Thoracic aorta (tissue), 2 donors: ENCODE results near the gene DHRS3. TPM values are rescaled to one million over a fixed set of nuclear protein-coding genes. Genes with fewer than 3 reads are reported as not detected.

Experiments used
- ATAC-seq: fragments of 150-250 bp; one replicate; pipeline ENCODE4 v1.8.0; 2017; ENCODE audit warnings: low read depth; ENCODE audit not compliant: insufficient number of reproducible peaks, low FRiP score
- DNase-seq: peaks from one replicate; pipeline ENCODE4 v3.0.0-alpha.2; 2020; ENCODE audit warnings: low spot score
- H3K27ac ChIP-seq, 2 donors: fragments of 200-600 bp; sonication (generic); 1 replicate in 1 of 2; 2 replicates in 1 of 2; pipeline ENCODE4 v1.5.1; 2016; ENCODE audit warnings: mild to moderate bottlenecking in 2 of 2, moderate library complexity in 2 of 2
- H3K27me3 ChIP-seq: fragments of 200-600 bp; sonication (generic); replicated peaks from 2 replicates; pipeline ENCODE4 v1.6.0; 2016; ENCODE audit warnings: mild to moderate bottlenecking; ENCODE audit not compliant: insufficient read depth
- H3K36me3 ChIP-seq: fragments of 200-600 bp; sonication (generic); one replicate; pipeline ENCODE4 v1.5.1; 2016
- H3K4me1 ChIP-seq, 2 donors: fragments of 200-600 bp; sonication (generic); 1 replicate in 1 of 2; 2 replicates in 1 of 2; pipeline versions ENCODE4 v1.5.1 to v1.6.0; 2016; ENCODE audit warnings: low read depth in 2 of 2, mild to moderate bottlenecking in 1 of 2; ENCODE audit not compliant: control insufficient read depth in 1 of 2
- H3K4me3 ChIP-seq: fragments of 200-600 bp; sonication (generic); 2 replicates; pipeline ENCODE4 v1.5.1; 2016; ENCODE audit warnings: mild to moderate bottlenecking
- H3K9me3 ChIP-seq: fragments of 200-600 bp; sonication (generic); 2 replicates; pipeline ENCODE4 v1.5.1; 2016
- CTCF ChIP-seq: fragments of 200-600 bp; sonication (generic); IDR thresholded peaks from one replicate; pipeline ENCODE4 v1.5.1; 2019; ENCODE audit warnings: antibody characterized with exemption
- total RNA-seq, 2 donors: library from RNA; depleted of rRNA; stranded (reverse); fragments of >200 nt; gene quantifications; one replicate each; pipeline versions ENCODE4 v1.1.0 to v1.2.3, GENCODE V29; 2016

The DHRS3 gene
- total RNA-seq, 2 donors from 2014 or later: 65.9 to 150 TPM

GRCh38 chr1:12588695-12589094 lies 29.3 kb downstream of the DHRS3 start:
- H3K4me1 ChIP-seq: peaks cover 15 to 72% of the 10 kb centered on the region in 2 donors
- no peaks in the 10 kb centered on the region for H3K9me3 ChIP-seq
- ATAC-seq (no peak), DNase-seq (no peak)
- no peaks in the 10 kb centered on the region for H3K27me3 ChIP-seq
- no peak for TF ChIP-seq CTCF
- H3K27ac ChIP-seq: peak overlapping the region; percentile 18 to 52
- H3K4me3 ChIP-seq: no peak overlapping the region
- H3K36me3 ChIP-seq: peaks cover 10% of the 10 kb centered on the region

- H3K4me1 ChIP-seq: peaks cover 10 to 67% of the 10 kb centered on the region in 2 donors
- no peak for TF ChIP-seq CTCF
- DNase-seq (no peak), ATAC-seq (no peak)
- H3K27ac ChIP-seq: peak overlapping the region; percentile 18 to 52
- no peak overlapping the region for H3K4me3 ChIP-seq
- H3K9me3 ChIP-seq: no peaks in the 10 kb centered on the region
- H3K36me3 ChIP-seq: peaks cover 10% of the 10 kb centered on the region
- H3K27me3 ChIP-seq: no peaks in the 10 kb centered on the region
Measured at GRCh38 chr1:12587981-12588640, 29.9 kb downstream of the DHRS3 start.

GRCh38 chr1:12585951-12586942 lies 31.8 kb downstream of the DHRS3 start:
- ATAC-seq (no peak), DNase-seq (no peak)
- Histone ChIP-seq H3K36me3 (peaks cover 4% of the 10 kb centered on the region), H3K27me3 (no peaks in the 10 kb centered on the region), H3K27ac (no peak overlapping the region), H3K4me1 (peaks cover 6 to 54% of the 10 kb centered on the region in 2 donors), H3K4me3 (no peak overlapping the region), H3K9me3 (no peaks in the 10 kb centered on the region)
- no peak for TF ChIP-seq CTCF

- Histone ChIP-seq H3K4me1 (peaks cover 6 to 54% of the 10 kb centered on the region in 2 donors), H3K27me3 (no peaks in the 10 kb centered on the region), H3K36me3 (peaks cover 4% of the 10 kb centered on the region), H3K27ac (no peak overlapping the region), H3K9me3 (no peaks in the 10 kb centered on the region), H3K4me3 (no peak overlapping the region)
- DNase-seq (no peak), ATAC-seq (no peak)
- no peak for TF ChIP-seq CTCF
Measured at GRCh38 chr1:12585536-12585935, 32.5 kb downstream of the DHRS3 start.

- no peaks in the 10 kb centered on the region for H3K9me3 ChIP-seq
- peaks cover 2% of the 10 kb centered on the region for H3K36me3 ChIP-seq
- H3K4me1 ChIP-seq: peaks cover 6 to 54% of the 10 kb centered on the region in 2 donors
- no peak for ATAC-seq
- TF ChIP-seq CTCF: no peak
- no peak overlapping the region for H3K4me3 ChIP-seq
- no peaks in the 10 kb centered on the region for H3K27me3 ChIP-seq
- no peak overlapping the region for H3K27ac ChIP-seq
- no peak for DNase-seq
Measured at GRCh38 chr1:12584900-12585525, 33.0 kb downstream of the DHRS3 start.
